HTERT RPE-1 (cell line): ENCODE results near the gene COX6A2.

Experiments
- in situ Hi-C: fragments of 300-500 bp; cut with MboI; formaldehyde crosslinking; loops from 4 replicates; pipeline ENCODE4 v1.14.3; 2020; ENCODE audit warnings: low sequenced_read_pairs

The COX6A2 gene

DNA sequence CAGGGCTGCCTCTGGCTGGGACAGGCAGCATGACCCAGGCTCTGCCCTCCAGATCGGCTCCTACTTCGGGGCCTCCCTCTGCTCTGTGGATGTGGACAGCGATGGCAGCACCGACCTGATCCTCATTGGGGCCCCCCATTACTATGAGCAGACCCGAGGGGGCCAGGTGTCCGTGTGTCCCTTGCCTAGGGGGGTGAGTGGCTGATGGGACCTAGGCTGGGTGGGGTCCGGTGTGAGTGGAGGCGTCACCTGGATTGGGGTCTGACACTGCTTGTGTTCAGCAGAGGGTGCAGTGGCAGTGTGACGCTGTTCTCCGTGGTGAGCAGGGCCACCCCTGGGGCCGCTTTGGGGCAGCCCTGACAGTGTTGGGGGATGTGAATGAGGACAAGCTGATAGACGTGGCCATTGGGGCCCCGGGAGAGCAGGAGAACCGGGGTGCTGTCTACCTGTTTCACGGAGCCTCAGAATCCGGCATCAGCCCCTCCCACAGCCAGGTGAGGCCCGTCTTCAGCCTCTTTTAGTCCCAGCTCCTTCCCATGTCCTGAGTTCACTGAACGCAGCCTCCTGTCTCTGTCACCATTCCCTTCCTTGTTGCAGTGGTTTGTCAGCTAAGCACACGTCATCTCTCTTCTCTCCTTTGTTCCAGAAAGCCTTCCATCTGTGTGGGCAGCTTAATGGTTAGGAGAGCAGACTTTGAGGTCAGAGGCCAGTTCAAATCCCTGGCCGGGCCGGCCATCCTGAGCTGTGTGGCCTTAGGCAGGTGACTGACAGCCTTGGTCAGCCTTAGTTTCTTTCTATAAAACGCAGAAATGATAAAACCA lies 16.9 kb downstream of the COX6A2 start:
- in situ Hi-C loops: no loop called here

DNA sequence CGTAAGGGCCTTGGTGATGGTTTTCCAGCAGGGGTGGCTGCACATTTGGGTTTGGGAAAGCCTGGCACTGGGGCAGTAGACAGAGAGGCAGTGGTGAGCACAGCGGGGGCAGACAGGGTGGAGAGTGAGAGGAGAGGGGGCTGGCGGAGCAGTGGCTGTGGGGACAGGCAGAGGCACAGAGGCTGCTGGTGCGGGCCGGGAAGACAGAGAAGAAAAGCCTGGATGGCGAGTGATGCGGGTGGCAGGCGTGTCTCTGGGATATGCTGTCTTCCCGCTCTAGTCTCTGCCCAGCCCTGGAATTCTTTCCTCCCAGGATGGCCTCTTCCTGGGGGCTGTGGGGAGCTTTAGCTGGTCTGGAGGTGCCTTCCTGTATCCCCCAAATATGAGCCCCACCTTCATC lies 18.1 kb downstream of the COX6A2 start:
- in situ Hi-C loops: no loop called here

DNA sequence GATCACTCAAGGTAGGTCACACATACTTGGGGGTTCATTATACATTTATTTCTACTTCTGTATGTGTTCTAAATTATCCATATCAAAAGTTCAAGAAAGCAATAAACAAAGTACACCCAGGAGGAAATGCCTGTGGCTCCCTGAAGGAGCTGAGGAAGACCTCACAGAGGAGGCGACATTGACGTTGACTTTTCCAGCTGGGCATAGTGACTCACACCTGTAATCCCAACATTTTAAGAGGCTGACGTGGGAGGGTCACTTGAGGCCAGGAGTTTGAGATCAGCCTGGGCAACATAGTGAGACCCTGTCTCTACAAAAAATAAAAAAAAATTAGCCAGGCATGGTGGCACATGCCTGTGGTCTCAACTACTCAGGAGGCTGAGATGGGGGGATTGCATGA lies 18.7 kb downstream of the COX6A2 start:
- in situ Hi-C loops: no loop called here

DNA sequence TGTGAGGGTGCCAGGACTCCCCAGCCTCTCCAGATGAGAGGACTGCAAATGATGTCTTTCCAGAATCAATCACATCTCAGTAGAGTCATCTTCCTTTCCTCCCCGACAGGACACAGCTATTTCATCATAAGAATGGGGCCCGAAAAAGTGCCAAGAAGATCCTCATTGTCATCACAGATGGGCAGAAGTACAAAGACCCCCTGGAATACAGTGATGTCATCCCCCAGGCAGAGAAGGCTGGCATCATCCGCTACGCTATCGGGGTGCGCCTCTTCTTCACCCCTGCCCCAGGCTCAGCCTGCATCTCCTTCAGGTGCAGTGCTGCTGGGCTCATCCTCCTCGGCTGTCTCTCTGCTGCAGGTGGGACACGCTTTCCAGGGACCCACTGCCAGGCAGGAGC lies 20.8 kb downstream of the COX6A2 start:
- in situ Hi-C loops: no loop called here

DNA sequence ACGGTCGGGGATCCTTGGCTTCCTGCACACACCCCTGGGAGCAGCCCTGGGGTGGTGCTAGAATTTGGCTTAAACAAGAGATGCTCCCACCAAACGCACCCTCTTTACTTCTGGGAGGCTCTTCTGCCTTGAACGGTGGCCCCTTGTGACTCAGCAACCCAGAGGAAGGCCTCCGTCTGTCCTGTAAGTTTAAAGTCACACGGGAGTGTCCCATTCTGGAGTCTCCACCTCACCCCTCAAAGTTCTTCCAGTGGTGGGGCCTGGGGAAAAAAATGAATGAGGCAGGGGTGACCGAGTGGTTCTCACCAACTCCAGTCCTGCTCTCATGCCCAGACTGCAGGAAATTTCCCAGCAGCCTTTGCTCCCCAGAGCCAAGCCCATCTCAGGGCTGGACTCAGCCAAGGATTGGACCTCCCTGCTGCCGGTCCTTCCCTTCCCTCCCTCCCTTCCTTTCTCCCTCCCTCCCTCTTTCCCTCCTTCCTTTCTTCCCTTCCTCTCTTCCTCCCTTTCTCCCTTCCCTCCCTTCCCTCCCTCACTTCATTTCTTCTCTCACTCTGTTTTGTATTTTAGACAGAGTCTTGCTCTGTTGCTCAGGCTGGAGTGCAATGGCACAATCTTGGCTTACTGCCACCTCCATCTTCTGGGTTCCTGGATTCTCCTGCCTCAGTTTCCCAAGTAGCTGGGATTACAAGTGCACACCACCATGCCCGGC lies 23.7 kb downstream of the COX6A2 start:
- in situ Hi-C loops: no loop called here

DNA sequence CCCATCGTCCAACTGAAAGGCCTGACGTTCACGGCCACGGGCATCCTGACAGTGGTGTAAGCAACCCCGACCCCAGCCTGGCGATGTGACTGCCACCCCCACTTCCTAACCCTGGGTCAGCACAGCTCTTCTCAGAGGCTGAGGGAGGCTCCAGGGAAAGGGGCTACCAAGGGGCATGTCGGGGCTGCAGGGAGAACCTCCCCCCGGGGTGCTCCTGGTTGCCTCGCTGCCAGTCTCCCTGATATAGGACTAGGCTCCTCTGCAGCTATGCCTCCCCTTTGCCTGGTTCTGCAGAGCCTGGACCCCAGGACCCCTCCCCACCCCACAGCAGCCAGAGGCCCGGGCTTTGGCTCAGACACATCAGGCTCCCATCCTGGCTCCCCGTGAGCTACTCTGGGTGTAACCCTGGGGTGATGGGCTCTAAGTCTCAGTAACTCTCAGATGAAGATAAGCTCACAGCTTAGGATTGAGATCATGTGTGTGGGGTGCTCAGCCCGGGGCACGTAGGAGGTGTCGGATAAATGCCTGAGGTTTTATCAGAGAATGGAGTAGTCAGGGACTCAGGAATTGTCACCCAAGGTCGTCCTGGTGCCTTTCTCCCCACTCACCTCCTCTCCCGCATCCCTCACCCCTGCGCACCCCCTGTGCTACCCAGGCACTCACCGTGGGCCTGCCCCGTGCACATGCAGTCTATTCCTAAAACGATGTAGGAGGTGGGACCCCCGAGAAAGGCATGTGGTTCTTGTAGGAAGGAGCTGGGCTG lies 24.4 kb downstream of the COX6A2 start:
- in situ Hi-C loops: no loop called here

DNA sequence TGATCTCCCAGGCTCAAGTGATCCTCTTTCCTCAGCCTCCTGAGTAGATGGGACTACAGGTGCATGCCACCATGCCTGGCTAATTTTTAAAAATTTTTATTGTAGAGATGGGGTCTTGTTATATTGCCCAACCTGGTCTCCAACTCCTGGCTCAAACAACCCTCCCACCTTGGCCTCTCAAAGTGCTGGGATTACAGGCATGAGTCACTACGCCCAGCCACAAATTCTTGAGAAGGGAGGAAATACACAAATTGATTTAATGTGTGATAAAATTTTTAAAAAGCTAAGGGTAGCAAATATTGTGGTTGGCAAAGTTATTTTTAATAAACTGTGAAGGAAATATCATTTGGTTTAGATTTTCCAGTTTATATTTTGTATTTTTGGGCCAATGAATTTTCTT lies 25.5 kb downstream of the COX6A2 start:
- in situ Hi-C loops: no loop called here

DNA sequence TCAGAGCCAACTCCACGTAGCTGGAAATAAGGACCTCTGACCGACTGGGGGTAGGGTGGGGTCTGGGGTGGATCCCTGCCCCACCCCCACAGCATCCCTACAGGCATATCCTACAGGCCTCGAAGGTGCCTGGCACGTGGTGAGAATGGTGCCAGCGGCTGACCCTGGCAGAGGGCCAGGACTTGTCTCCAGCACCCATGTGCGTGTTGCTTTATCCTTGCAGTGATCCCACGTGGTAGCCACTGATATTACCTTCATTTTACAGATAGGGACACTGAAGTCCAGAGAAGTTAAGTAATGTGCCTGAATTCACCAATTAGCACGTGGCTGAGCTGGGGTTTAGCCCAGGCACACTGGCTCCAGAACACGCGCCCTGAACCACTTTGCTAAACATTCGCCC lies 26.7 kb downstream of the COX6A2 start:
- in situ Hi-C loops: no loop called here

DNA sequence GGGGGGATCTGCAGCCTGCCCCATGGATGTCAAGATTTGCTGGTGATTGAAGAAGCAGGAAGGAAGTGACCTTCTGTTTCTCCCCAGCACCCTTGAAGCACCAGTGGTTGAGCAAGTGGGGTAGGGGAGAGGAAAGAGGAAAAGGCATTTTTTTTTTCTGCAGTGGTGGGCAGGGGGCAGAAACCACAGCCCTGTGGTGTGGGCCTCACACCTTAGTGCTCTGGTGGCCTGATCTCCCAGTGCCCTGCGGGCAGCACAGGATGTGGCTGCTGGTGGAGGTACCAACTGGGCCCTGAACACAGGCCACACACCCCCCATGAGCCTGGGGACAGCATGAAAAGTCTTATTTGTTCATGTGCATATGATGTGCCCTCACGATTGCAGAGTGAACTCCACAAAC lies 28.0 kb downstream of the COX6A2 start:
- in situ Hi-C loops: no loop called here

DNA sequence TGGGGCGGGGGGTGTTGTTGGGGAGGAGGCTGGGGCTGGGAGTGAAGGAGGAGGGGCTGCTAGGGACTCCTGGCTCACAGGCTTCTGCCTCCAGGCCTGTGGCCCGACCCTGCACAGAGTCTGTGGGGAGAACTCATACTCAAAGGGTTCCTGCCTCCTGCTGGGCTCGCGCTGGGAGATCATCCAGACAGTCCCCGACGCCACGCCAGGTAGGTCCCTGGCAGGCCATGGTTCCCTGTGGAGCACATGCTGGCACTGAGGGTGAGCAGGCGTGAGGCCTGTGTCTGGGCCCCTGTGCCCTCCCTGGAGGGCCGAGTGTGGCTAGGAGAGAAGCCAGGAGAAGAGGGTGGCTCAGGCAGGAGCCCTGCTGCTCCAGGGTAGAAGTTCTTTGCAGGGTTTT lies 30.5 kb downstream of the COX6A2 start:
- in situ Hi-C loops: no loop called here

DNA sequence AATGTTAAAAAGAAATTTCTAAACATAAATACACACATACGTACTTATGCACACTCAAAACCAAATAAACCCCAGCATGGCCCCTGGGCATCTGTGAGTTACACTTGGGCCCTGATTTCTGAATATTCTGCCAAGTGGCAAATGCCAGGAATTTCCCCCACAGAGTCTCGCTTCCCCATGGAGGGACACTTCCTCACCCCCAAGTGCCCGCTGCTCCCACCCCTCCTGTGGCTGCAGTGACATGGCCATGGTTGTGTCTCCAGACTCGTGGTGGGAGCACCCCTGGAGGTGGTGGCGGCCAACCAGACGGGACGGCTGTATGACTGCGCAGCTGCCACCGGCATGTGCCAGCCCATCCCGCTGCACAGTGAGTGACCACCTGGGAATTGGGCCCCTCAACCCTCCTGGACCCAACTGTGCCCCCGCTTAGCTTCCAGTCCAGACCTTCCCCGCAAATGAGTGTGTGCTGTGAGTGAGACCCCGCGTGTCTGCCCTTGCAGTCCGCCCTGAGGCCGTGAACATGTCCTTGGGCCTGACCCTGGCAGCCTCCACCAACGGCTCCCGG lies 31.0 kb downstream of the COX6A2 start:
- in situ Hi-C loops: no loop called here

DNA sequence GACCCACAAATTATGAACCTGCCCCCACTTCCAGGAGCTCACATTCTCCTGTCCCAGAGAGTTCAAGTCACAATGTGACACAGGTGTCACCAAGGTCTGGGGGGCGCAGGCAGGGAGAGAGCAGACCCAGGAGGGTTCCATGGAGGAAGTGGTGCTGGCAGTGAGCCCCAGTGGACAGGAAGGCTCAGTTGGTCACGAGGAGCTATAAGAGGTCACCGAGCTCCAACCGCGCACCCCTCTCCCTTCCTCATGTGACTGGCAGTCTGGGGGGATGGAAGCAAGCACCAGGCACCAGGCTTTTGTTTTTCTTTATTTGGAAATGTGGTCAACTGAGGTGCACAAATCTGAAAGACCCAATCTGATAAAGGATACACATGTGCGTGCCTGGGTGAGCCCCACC lies 32.5 kb downstream of the COX6A2 start:
- in situ Hi-C loops: no loop called here

DNA sequence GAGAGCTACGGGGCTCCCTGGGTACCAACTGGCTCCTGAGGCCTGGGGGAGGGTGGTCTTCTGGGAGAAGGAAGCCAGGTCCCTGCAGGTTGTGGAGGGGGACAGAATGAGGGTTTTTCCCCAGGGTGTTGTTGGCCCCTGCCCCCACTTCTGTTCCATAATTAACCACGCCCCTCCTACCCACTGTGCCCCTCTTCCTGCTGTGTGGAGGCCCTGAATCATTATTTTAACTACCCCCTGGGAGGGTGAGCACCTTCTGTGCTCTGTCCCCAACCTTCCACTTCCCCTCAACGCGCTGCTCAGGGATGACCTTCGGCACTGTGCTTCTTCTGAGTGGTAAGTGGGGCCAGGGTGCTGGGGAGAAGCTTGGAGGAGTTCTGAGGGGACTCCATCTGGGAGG lies 35.1 kb downstream of the COX6A2 start, which contains the start of gene ITGAD:
ITGAD (plus strand) TSS at position 280 of the 400 bp plus-strand sequence; CDS start at position 306, 26 bp downstream.
- in situ Hi-C loops: no loop called here

DNA sequence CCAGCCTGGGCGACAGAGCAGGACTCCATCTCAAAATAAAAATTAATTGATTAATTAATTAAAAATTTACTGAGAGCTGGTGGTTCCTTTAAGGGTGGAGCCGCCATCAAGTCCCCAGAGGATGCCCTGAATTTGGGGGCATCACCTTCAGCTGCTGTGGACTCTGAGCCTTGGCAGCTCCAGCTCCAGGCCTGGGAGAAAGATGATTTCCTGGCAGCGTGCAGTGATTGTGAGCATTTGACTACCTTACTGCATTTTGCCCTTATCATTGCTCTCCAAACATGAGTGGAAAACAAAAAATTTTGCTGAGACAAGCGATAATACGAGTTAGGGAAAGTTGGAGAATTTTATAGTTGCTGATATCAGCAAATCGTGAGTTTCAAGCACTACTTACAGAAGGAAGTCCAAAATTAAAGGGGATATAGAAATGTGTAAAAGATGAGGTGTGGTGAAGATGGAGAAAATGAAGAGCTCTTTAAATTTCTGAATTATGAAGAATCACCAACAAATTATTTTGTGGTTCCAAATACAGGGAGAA lies 37.6 kb downstream of the COX6A2 start:
- in situ Hi-C loops: no loop called here

DNA sequence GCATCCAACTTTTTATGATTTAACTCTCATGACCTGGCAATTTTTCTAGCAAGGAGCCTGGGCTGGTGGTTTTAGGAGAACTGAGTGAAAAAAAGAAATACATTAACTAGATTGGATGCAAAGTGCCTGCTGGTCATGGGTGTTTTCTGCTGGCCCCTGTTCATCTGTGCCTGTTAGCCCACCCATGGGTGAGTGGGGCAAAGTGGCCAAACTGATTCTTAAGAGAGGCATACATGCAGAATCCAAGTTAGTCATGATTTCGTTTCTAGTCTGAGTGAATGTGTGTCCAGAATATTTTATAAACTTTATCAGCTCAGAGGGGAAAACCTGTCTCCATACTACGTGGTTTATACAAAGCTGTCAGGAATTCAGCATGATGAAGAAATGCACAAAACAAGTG lies 39.6 kb downstream of the COX6A2 start:
- in situ Hi-C loops: no loop called here

DNA sequence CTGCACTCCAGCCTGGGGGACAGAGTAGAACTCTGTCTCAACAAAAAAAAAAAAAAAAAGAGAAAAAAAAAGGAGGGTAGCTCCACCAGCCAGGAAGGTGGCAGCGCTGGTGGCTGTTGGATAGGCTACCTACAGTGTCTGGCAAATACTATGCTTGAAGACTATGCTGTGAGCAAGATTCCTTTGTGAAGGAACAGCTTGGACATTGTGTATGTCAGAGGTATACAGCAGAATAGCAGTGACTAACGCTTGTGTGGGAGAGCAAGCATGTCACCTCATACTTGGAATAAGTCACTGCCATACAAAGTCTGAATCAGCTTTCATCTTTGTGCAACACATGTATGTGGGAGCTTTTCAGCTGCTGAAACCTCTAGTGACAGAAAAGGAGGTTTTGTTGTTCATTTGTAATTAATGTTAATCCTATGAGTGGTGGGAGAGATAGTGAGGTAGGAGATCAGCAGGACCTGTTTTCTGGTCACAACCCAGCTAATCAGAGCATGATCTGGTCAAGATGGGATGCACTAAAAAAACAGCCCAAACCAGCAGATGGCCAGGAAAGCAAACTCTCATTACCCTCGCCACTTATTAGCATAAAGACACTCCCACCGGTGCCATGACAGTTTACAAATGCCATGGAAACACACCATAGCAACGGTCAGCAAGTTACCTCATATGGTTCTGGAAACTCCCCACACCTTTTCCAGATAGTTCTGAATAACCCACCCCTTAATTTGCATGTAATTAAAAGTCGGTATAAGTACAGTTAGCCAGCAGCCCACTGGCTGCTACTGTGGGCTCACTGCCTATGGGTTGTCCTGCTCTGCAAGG lies 41.8 kb downstream of the COX6A2 start:
- in situ Hi-C loops: no loop called here

DNA sequence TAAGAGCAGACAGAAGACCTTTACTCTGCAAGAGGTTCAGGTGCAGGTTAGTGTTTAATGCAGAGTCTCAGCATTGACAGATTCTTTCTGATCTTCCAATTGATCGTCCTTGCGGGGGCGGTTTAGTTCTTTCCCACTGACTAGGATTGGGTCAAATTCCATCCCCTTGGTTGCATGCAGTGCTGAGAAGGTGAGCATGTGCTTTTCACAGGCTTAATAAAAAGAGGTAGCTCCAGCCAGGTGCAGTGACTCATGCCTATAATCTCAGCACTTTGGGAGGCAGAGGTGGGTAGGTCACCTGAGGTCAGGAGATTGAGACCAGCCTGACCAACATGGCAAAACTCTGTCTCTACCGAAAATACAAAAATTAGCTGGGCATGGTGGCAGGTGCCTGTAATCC lies 42.5 kb downstream of the COX6A2 start:
- in situ Hi-C loops: no loop called here

DNA sequence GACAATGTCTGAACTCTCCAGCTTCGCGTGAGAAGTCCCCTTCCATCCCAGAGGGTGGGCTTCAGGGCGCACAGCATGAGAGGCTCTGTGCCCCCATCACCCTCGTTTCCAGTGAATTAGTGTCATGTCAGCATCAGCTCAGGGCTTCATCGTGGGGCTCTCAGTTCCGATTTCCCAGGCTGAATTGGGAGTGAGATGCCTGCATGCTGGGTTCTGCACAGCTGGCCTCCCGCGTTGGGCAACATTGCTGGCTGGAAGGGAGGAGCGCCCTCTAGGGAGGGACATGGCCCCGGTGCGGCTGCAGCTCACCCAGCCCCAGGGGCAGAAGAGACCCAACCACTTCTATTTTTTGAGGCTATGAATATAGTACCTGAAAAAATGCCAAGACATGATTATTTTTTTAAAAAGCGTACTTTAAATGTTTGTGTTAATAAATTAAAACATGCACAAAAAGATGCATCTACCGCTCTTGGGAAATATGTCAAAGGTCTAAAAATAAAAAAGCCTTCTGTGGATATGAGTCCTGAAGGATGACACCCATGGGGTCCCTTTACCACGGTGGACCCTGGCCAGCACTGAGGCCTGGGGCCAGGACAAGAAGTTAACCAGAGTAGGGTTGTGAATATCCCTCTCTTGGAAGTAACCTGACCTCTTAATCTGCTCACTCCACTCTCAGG lies 45.5 kb downstream of the COX6A2 start:
- in situ Hi-C loops: no loop called here

DNA sequence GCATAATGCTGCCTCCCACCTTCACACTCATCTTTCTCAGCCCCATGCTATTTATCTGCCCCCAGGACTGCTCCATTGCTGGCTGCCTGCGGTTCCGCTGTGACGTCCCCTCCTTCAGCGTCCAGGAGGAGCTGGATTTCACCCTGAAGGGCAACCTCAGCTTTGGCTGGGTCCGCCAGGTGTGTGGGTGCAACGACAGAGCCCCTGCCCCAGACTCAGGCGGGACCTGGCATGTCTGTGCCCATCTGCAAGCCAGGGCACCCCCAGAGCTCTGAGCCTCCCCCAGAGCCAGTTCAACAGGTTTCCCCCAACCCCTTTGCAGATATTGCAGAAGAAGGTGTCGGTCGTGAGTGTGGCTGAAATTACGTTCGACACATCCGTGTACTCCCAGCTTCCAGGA lies 48.0 kb downstream of the COX6A2 start:
- in situ Hi-C loops: no loop called here
